Liver (tissue), 3 donors: ENCODE results near the gene HS3ST2.

ENCODE experiments used
- ATF3 ChIP-seq: IDR thresholded peaks from 2 replicates; pipeline ENCODE4 v1.6.1; 2016; ENCODE audit warnings: antibody characterized with exemption
- CTCF ChIP-seq: fragments of 150-350 bp; IDR thresholded peaks from 2 replicates; pipeline ENCODE4 v1.5.1; 2017; ENCODE audit warnings: improper control_type of control experiment, low read depth, low read length; ENCODE audit not compliant: missing input control
- EGR1 ChIP-seq, 2 donors: IDR thresholded peaks; 2 replicates each; pipeline ENCODE4 v1.6.1; 2016 to 2018; ENCODE audit warnings: antibody characterized with exemption in 2 of 2, low read depth in 2 of 2
- GABPA ChIP-seq, 2 donors: IDR thresholded peaks in 1 of 2; conservative IDR thresholded peaks in 1 of 2; 2 replicates each; pipeline ENCODE4 v1.6.1; 2016; ENCODE audit warnings: antibody characterized with exemption in 2 of 2, mild to moderate bottlenecking in 1 of 2, moderate library complexity in 1 of 2
- HNF4G ChIP-seq: IDR thresholded peaks from 2 replicates; pipeline ENCODE4 v1.6.1; 2016; ENCODE audit warnings: antibody characterized with exemption
- JUND ChIP-seq, 2 donors: IDR thresholded peaks; 2 replicates each; pipeline ENCODE4 v1.6.1; 2016; ENCODE audit warnings: antibody characterized with exemption in 2 of 2
- RAD21 ChIP-seq, 2 donors: IDR thresholded peaks; 2 replicates each; pipeline ENCODE4 v1.6.1; 2016; ENCODE audit warnings: antibody characterized with exemption in 2 of 2, mild to moderate bottlenecking in 2 of 2
- REST ChIP-seq: IDR thresholded peaks from 2 replicates; pipeline ENCODE4 v1.6.1; 2016; ENCODE audit warnings: antibody characterized with exemption, mild to moderate bottlenecking
- SP1 ChIP-seq: IDR thresholded peaks from 2 replicates; pipeline ENCODE4 v1.6.1; 2018; ENCODE audit warnings: antibody characterized with exemption, mild to moderate bottlenecking
- TAF1 ChIP-seq: conservative IDR thresholded peaks from 2 replicates; pipeline ENCODE4 v1.6.1; 2016; ENCODE audit warnings: antibody characterized with exemption, mild to moderate bottlenecking
- YY1 ChIP-seq: IDR thresholded peaks from 2 replicates; pipeline ENCODE4 v1.6.1; 2016; ENCODE audit warnings: antibody characterized with exemption, mild to moderate bottlenecking
- TF ChIP-seq, protein P1 (sequence below): IDR thresholded peaks from 2 replicates; pipeline ENCODE4 v1.6.1; 2016; ENCODE audit warnings: antibody characterized with exemption
- donor health status: healthy.
- donor health status: healthy.

- TF ChIP-seq CTCF (no peak), REST (no peak), RAD21 (IDR thresholded peaks at IDR 0.05) (no peak), SP1 (no peak), JUND (IDR thresholded peaks at IDR 0.05) (no peak), GABPA (IDR thresholded peaks at IDR 0.05 in 1 of 2, conservative IDR thresholded peaks at IDR 0.05 in 1 of 2) (no peak), TAF1 (no peak), YY1 (no peak), HNF4G (no peak), ATF3 (no peak), EGR1 (IDR thresholded peaks at IDR 0.05; ENCODE audit: low read depth in 2 of 2) (no peak)
- TF ChIP-seq, protein P1, sequence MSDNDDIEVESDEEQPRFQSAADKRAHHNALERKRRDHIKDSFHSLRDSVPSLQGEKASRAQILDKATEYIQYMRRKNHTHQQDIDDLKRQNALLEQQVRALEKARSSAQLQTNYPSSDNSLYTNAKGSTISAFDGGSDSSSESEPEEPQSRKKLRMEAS: no peak
Measured at GRCh38 chr16:22948058-22948602, 134.2 kb downstream of the HS3ST2 start.
